LNCaP clone FGC (cell line): ENCODE measurements around the gene CEMIP2.

Experiments used
- DNase-seq: peaks from one replicate; pipeline ENCODE4 v3.0.0-alpha.2; 2011; ENCODE audit warnings: low read depth
- H3K4me3 ChIP-seq: 2 replicates; pipeline ENCODE4 v1.5.1; 2011; ENCODE audit warnings: mild to moderate bottlenecking, low read depth, low read length, control low read depth
- TF ChIP-seq, protein P1 (sequence below): IDR thresholded peaks from 2 replicates; pipeline ENCODE4 v1.5.1; 2012; ENCODE audit warnings: mild to moderate bottlenecking; ENCODE audit not compliant: control insufficient read depth, insufficient read depth; ENCODE audit errors: extremely low read depth

The CEMIP2 gene

DNA sequence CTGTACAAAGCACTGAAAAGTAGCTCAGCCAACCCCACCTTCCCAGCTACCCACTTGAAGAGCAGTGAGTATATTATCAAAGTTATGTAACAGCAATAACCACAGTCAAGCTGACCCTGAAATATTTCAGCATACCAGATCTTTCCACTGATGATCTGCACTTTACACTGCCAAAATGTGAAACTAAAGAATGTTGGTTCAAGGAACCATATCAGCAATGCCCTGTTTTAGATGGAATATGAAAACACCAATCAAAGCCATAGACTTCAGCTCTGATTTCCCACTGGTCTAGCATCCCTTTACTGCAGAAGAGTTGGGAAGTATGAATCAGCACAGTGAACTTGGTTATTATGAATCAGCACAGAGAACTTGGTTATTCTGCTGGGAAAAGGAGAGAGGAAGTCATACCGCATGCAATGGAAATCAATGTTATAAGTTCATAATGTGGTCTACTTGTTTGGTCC lies 20.0 kb downstream of the CEMIP2 start:
- no peak overlapping the region for H3K4me3 ChIP-seq
- DNase-seq: no peak

DNA sequence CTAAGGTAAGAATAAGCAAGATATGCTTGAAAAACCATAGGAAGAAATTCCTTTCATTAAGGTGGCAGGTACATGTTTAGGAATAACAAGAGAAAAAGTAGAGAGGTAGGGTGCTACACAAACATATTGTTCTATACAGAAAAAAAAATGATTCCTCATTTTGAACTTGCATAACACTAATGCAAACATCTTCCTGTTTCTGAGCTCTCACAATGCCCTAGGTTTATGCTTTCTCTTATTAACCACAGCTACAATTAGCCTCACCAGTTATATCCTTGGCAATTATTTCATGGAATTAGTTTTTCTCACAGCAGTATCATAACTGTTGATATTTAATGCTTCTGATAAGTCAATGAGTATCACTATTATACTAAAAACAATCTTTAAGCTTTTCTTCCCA lies 20.7 kb downstream of the CEMIP2 start:
- no peak for DNase-seq
- no peak overlapping the region for H3K4me3 ChIP-seq
- TF ChIP-seq, protein P1, sequence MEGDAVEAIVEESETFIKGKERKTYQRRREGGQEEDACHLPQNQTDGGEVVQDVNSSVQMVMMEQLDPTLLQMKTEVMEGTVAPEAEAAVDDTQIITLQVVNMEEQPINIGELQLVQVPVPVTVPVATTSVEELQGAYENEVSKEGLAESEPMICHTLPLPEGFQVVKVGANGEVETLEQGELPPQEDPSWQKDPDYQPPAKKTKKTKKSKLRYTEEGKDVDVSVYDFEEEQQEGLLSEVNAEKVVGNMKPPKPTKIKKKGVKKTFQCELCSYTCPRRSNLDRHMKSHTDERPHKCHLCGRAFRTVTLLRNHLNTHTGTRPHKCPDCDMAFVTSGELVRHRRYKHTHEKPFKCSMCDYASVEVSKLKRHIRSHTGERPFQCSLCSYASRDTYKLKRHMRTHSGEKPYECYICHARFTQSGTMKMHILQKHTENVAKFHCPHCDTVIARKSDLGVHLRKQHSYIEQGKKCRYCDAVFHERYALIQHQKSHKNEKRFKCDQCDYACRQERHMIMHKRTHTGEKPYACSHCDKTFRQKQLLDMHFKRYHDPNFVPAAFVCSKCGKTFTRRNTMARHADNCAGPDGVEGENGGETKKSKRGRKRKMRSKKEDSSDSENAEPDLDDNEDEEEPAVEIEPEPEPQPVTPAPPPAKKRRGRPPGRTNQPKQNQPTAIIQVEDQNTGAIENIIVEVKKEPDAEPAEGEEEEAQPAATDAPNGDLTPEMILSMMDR: no peak

More for the DNA sequence above, 20.0 kb downstream of the CEMIP2 start:
- TF ChIP-seq, protein P1: no peak

DNA sequence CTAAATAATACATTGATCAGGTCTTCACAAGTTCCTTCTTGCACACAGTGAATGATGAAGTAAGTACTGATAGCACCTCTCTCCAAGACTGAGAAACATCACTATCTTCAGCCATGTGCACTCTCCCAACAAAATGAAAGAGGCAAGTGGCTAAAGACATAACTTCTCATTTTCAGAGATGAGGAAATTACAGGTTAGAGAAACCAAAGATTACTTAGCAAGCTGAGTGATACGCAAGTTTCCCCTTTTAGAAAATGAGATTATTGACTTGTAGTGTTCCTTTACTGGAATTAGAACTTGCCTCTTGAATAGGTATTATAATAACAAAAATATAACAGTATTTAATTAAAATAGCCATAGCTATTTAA lies 21.6 kb downstream of the CEMIP2 start:
- no peak overlapping the region for H3K4me3 ChIP-seq
- DNase-seq: no peak
- TF ChIP-seq, protein P1: no peak

DNA sequence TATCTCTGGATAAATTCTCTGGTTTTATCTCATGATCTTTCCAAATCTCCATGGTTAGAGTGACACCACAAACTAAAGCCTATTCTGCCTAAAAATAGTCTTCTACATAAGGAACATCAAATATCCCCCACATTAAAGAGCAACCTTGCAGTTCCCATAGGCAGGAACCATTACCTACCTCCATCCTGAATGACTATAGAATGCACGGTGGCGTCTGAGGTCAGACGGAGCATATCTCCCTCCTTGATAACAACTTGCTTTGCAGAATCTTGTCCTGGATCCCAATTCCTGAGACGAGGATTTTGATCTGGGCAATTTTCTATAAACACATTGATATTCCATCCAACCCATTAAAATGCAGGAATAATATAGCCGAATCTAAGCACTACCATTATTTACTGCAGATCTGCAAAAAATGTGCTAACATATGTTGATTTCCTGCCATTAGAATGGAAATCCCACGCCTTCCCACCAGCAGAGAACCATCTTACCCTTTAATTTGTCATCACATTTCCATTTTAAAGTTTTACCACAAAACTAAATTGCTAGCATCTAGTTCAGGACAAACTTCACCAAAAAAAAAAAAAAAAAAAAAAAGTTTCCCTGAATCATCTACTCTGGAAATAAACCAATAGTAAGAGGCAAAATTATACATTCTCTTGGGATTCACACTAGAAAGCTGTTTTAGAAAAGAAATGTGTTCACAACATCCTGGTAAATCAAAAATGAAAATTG lies 22.1 kb downstream of the CEMIP2 start:
- DNase-seq: no peak
- no peak overlapping the region for H3K4me3 ChIP-seq
- TF ChIP-seq, protein P1: no peak

DNA sequence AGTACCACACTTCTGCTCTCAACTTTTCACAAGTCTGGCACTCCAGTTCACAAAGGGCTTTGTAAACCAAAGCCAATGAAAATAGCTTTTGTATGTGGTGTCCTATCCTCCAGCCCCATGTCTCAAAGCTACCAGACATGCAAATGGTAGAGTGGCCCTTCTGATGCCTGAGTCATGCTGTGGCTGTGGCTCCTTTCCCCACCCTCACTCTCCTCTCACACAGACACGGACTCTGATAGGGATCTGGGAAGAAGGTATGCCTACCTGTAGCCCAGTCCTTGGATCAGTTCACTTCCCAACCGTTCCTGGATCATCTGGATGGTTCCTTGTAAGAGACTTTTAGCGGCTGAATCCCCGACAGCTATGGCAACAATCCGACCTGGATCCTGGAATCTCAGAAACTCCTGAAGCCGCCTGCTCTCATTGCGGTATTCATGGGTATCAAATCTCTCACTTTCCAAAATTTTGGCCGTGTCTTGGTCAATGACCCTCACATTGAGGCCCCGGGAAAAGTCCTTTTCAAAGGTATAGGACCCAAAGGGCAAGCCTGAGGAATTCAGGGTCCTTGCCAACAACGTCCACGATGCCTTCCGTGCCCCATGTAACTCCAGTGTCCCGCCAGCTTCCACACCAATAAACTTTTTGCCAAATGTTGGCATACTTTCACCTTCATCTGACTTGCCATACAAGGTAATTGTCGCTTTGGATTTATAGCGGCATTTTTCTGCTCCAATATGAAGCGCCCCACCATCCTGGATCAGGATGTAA lies 23.4 kb downstream of the CEMIP2 start:
- TF ChIP-seq, protein P1: no peak
- no peak for DNase-seq
- no peak overlapping the region for H3K4me3 ChIP-seq

DNA sequence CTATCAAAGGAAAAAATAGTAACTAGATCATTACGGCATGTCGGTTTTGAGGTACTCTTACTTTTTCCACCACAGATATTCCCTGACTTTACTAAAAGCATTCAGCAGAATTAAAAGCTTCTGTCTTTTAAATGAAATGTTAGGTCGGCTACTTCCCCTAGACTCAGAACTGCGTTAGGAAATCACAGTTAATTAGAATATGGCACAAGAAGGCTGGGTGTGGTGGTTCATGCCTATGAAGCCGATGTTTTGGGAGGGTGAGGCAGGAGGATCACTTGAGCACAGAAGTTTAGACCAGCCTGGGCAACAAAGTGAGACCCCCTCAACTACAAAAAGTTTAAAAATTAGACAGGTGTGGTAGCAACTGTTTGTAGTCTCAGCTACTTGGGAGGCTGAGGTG lies 24.4 kb downstream of the CEMIP2 start:
- DNase-seq: no peak
- TF ChIP-seq, protein P1: no peak
- no peak overlapping the region for H3K4me3 ChIP-seq

DNA sequence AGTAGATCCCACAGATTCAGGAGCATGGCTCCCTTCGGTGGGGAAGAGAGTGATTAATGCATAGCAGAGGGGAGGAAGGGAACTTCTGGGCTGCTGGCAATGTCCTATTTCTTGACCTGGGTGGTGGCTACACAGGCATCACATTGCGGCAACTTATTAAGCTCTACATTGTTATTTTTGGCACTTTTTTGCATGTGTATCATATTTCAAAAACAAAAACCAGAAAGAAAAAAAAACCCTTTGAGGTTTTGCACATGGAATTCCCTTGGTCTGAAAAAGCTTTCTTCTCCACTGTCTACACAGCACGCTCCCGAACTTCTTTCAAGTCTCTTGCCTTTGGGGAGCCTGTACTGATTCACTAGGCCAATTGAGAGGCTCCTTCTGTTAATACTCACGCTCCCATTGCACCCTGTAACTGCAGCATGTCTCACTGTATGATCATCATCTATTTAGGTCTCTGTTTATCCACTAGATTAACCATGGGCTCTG lies 25.1 kb downstream of the CEMIP2 start:
- no peak overlapping the region for H3K4me3 ChIP-seq
- no peak for DNase-seq
- TF ChIP-seq, protein P1: no peak
